Loucy (cell line): ENCODE results near the gene KDM4B.

Experiments used
- CTCF ChIP-seq: fragments of 200-600 bp; sonication (generic); conservative IDR thresholded peaks from 2 replicates; pipeline ENCODE4 v1.5.1; 2014; ENCODE audit warnings: mild to moderate bottlenecking, antibody characterized with exemption, low read length
- EZH2phosphoT487 ChIP-seq: fragments of 200-600 bp; IDR thresholded peaks from 2 replicates; pipeline ENCODE4 v1.6.1; 2018; ENCODE audit warnings: antibody characterized with exemption, mild to moderate bottlenecking, moderate library complexity, borderline replicate concordance

DNA sequence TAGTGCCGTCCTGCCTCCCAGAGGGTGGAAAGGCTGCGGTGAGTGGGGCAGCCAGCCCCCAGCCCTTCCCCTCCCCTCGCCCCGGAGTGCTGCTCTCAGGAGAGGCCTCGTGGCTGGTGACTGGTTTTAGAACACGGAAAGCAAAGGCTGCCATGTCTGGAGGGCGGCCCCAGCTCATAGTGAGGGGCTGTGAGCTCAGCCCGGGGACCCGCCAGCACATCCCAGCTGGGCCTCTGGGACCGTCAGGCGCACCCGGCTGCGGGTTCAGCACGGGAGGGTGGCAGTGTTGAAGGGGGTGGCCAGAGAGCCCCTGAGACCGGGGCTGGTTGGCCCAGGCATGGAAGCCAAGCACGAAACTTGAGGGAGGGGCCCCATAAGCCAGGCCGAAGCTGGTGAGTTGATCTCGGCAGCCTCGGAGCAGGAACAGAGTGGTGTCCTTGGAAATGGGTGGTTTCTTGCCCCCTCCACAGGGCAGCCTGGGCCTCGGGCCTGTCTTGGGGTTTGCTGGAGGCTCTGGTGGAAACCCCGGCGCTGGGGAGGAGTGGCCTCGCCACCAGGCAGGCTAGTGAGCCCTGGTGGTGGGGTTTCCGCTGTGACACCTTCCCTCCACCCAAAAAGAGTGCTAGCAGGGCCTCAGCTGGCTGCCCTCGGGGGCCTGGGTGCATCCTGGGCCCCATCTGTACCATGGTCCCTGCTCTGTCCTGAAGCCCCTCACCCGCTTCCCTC is 157.7 kb downstream of the KDM4B start:
- TF ChIP-seq CTCF, result no peak
- no peak for TF ChIP-seq EZH2phosphoT487
